Calu3 (cell line): Measurements from ENCODE around the gene NOL4L. TPM values are rescaled to one million over a fixed set of nuclear protein-coding genes. Genes with fewer than 3 reads are reported as not detected.

Experiments
- BruUV-seq: library from RNA; stranded (reverse); fragments of 400-500 nt; replicated peaks from 2 replicates; lab custom pipeline; 2021; lab: Mats Ljungman, UMichigan
- CTCF ChIA-PET: fragments of 300-600 bp; sonication (Branson Sonifier 250); formaldehyde crosslinking; loops from one replicate; lab custom pipeline; 2022; ENCODE audit warnings: antibody characterized with exemption; lab: Charles Lee
- DNase-seq: peaks from one replicate; pipeline ENCODE4 v3.0.0; 2022
- H3K27ac Mint-ChIP-seq: one replicate; pipeline ENCODE4 v1.8.0; 2022; ENCODE audit warnings: mixed read lengths; ENCODE audit not compliant: unreplicated experiment
- H3K27me3 Mint-ChIP-seq: one replicate; pipeline ENCODE4 v1.8.0; 2022; ENCODE audit warnings: mixed read lengths; ENCODE audit not compliant: unreplicated experiment
- H3K36me3 Mint-ChIP-seq: one replicate; pipeline ENCODE4 v1.8.0; 2022; ENCODE audit warnings: mild to moderate bottlenecking, moderate library complexity, mixed read lengths; ENCODE audit not compliant: insufficient read depth, unreplicated experiment
- H3K4me1 Mint-ChIP-seq: one replicate; pipeline ENCODE4 v1.8.0; 2022; ENCODE audit warnings: mild to moderate bottlenecking, low read depth, mixed read lengths; ENCODE audit not compliant: unreplicated experiment
- H3K4me3 Mint-ChIP-seq: one replicate; pipeline ENCODE4 v1.8.0; 2022; ENCODE audit warnings: mild to moderate bottlenecking, low read depth, moderate library complexity, mixed read lengths; ENCODE audit not compliant: unreplicated experiment
- H3K9me3 Mint-ChIP-seq: one replicate; pipeline ENCODE4 v1.8.0; 2022; ENCODE audit warnings: low read depth, mixed read lengths; ENCODE audit not compliant: unreplicated experiment
- CTCF ChIP-seq: fragments of 200-600 bp; IDR thresholded peaks from one replicate; pipeline ENCODE4 v1.8.0; 2022; ENCODE audit warnings: antibody characterized with exemption; ENCODE audit not compliant: unreplicated experiment
- intact Hi-C: fragments of 100-400 bp; cut with micrococcal nuclease; formaldehyde crosslinking; loops from one replicate; pipeline ENCODE4 v1.10.0; 2022; ENCODE audit not compliant: unreplicated experiment
- total RNA-seq: library from RNA; stranded (reverse); gene quantifications from 2 replicates; pipeline ENCODE4 v1.2.3, GENCODE V29; 2022

The NOL4L gene
- total RNA-seq, 1 experiment from 2014 or later: 46.9 TPM

- no peaks in the 10 kb centered on the region for H3K4me1 Mint-ChIP-seq
- H3K36me3 Mint-ChIP-seq: no peaks in the 10 kb centered on the region
- peaks cover 44% of the 10 kb centered on the region for H3K27me3 Mint-ChIP-seq
- intact Hi-C loops: no loop called here
- TF ChIP-seq CTCF: no peak
- no peak for DNase-seq
- no peak overlapping the region for H3K27ac Mint-ChIP-seq
- CTCF ChIA-PET: interaction anchor here (1.0 kb wide), 1 partner anchor 15 kb away, joined by 3 read pairs; no protein-coding TSS in a partner anchor
- H3K4me3 Mint-ChIP-seq: no peak overlapping the region
- H3K9me3 Mint-ChIP-seq: no peaks in the 10 kb centered on the region
- no TSS peak for BruUV-seq
Observed at GRCh38 chr20:32611868-32612267, 26.7 kb upstream of the NOL4L start.

GRCh38 chr20:32611286-32611685 lies 26.2 kb upstream of the NOL4L start:
- BruUV-seq: no TSS peak
- CTCF ChIA-PET: interaction anchor here (1.0 kb wide), 1 partner anchor 16 kb away, joined by 3 read pairs; no protein-coding TSS in a partner anchor
- intact Hi-C loops: no loop called here
- H3K36me3 Mint-ChIP-seq: no peaks in the 10 kb centered on the region
- H3K27me3 Mint-ChIP-seq: peaks cover 39% of the 10 kb centered on the region
- no peak for TF ChIP-seq CTCF
- H3K4me3 Mint-ChIP-seq: no peak overlapping the region
- no peak for DNase-seq
- no peak overlapping the region for H3K27ac Mint-ChIP-seq
- no peaks in the 10 kb centered on the region for H3K4me1 Mint-ChIP-seq
- H3K9me3 Mint-ChIP-seq: no peaks in the 10 kb centered on the region

DNA sequence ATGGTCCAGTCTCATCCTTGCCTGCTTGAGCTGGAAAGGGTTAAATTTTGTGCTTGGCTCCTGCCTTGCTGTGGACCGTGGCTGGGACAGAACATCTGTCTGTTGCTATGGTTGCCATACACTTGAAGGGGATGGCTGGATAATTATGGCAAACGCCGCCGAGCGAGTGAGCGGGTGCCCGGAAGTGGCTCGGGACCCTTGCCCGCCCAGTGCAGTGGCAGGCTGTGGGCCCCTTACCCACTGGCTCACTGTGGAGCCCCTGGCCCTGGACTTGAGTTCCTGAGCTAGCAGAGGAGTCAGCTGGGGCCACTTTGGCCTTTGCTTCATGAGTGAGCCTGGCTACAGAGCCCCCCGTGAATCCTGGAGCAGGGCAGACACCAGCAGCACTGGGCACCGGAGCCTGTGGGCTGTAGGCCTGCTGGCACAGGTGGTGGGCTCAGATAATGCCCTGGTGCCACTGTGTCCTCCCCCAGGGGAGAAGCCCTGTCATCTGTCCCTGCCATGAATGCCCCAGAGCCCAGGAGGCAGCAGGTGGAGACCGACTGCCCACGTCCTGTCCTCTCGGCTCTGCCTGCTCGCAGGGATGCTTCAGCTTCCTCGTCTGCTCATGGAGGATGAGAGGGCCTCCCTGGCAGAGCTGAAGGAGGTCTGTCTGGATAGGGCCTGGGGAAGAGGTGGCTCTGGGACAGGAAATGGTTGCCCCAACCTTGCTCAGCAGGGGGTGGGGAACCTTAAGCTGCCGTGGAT lies 25.5 kb upstream of the NOL4L start:
- TF ChIP-seq CTCF: no peak
- Mint-ChIP-seq H3K4me3 (no peak overlapping the region), H3K27ac (no peak overlapping the region), H3K4me1 (no peaks in the 10 kb centered on the region), H3K9me3 (no peaks in the 10 kb centered on the region), H3K27me3 (peaks cover 32% of the 10 kb centered on the region), H3K36me3 (no peaks in the 10 kb centered on the region)
- CTCF ChIA-PET: interaction anchor here (1.0 kb wide), 1 partner anchor 16 kb away, joined by 3 read pairs; no protein-coding TSS in a partner anchor
- intact Hi-C loops: no loop called here
- BruUV-seq: no TSS peak
- DNase-seq: no peak

DNA sequence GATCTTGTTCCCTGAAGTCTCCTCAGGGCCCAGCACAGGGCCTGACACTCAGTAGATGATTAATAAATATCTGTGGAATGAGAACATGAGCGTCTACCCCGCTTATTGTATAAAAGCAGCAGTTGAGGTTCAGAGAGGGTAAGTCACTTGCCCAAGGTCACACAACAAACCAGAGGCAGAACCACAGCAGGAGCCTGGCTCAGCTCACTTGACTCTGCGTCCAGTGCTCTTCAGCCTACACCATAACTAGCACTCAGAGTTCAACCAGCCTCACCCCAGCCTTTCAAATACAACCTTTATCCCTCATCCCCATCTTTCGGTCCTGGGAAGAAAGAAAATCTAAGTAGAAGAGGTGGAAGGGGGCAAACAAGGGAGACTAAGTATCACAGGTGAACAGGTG lies 24.9 kb upstream of the NOL4L start:
- Mint-ChIP-seq H3K4me3 (no peak overlapping the region), H3K27me3 (peaks cover 26% of the 10 kb centered on the region), H3K36me3 (no peaks in the 10 kb centered on the region), H3K27ac (no peak overlapping the region), H3K9me3 (no peaks in the 10 kb centered on the region), H3K4me1 (no peaks in the 10 kb centered on the region)
- CTCF ChIA-PET: no interaction called here
- DNase-seq: no peak
- BruUV-seq: no TSS peak
- intact Hi-C loops: no loop called here
- no peak for TF ChIP-seq CTCF
